Liver (tissue), 3 donors: ENCODE data around the gene TMEM94.

Source experiments
- RAD21 ChIP-seq, 2 donors: IDR thresholded peaks; 2 replicates each; pipeline ENCODE4 v1.6.1; 2016; ENCODE audit warnings: antibody characterized with exemption in 2 of 2, mild to moderate bottlenecking in 2 of 2
- RXRA ChIP-seq, 2 donors: IDR thresholded peaks; 2 replicates each; pipeline ENCODE4 v1.6.1; 2017 to 2018; ENCODE audit warnings: antibody characterized with exemption in 2 of 2, mild to moderate bottlenecking in 1 of 2
- SP1 ChIP-seq: IDR thresholded peaks from 2 replicates; pipeline ENCODE4 v1.6.1; 2018; ENCODE audit warnings: antibody characterized with exemption, mild to moderate bottlenecking
- YY1 ChIP-seq: IDR thresholded peaks from 2 replicates; pipeline ENCODE4 v1.6.1; 2016; ENCODE audit warnings: antibody characterized with exemption, mild to moderate bottlenecking
- TF ChIP-seq, protein P1 (sequence below): fragments of 150-350 bp; IDR thresholded peaks from 2 replicates; pipeline ENCODE4 v1.5.1; 2017; ENCODE audit warnings: improper control_type of control experiment, low read depth, low read length; ENCODE audit not compliant: missing input control
- TF ChIP-seq, protein P2 (sequence below): IDR thresholded peaks from 2 replicates; pipeline ENCODE4 v1.6.1; 2016; ENCODE audit warnings: antibody characterized with exemption, mild to moderate bottlenecking
- TF ChIP-seq, protein P3 (sequence below): IDR thresholded peaks from 2 replicates; pipeline ENCODE4 v1.6.1; 2016; ENCODE audit warnings: antibody characterized with exemption
- donor health status: healthy.
- donor health status: healthy.

GRCh38 chr17:75490173-75490743 is 33.8 kb downstream of the TMEM94 start:
- TF ChIP-seq, protein P1, sequence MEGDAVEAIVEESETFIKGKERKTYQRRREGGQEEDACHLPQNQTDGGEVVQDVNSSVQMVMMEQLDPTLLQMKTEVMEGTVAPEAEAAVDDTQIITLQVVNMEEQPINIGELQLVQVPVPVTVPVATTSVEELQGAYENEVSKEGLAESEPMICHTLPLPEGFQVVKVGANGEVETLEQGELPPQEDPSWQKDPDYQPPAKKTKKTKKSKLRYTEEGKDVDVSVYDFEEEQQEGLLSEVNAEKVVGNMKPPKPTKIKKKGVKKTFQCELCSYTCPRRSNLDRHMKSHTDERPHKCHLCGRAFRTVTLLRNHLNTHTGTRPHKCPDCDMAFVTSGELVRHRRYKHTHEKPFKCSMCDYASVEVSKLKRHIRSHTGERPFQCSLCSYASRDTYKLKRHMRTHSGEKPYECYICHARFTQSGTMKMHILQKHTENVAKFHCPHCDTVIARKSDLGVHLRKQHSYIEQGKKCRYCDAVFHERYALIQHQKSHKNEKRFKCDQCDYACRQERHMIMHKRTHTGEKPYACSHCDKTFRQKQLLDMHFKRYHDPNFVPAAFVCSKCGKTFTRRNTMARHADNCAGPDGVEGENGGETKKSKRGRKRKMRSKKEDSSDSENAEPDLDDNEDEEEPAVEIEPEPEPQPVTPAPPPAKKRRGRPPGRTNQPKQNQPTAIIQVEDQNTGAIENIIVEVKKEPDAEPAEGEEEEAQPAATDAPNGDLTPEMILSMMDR: no peak
- TF ChIP-seq SP1: no peak
- TF ChIP-seq RXRA (IDR thresholded peaks at IDR 0.05): no peak
- TF ChIP-seq, protein P2, sequence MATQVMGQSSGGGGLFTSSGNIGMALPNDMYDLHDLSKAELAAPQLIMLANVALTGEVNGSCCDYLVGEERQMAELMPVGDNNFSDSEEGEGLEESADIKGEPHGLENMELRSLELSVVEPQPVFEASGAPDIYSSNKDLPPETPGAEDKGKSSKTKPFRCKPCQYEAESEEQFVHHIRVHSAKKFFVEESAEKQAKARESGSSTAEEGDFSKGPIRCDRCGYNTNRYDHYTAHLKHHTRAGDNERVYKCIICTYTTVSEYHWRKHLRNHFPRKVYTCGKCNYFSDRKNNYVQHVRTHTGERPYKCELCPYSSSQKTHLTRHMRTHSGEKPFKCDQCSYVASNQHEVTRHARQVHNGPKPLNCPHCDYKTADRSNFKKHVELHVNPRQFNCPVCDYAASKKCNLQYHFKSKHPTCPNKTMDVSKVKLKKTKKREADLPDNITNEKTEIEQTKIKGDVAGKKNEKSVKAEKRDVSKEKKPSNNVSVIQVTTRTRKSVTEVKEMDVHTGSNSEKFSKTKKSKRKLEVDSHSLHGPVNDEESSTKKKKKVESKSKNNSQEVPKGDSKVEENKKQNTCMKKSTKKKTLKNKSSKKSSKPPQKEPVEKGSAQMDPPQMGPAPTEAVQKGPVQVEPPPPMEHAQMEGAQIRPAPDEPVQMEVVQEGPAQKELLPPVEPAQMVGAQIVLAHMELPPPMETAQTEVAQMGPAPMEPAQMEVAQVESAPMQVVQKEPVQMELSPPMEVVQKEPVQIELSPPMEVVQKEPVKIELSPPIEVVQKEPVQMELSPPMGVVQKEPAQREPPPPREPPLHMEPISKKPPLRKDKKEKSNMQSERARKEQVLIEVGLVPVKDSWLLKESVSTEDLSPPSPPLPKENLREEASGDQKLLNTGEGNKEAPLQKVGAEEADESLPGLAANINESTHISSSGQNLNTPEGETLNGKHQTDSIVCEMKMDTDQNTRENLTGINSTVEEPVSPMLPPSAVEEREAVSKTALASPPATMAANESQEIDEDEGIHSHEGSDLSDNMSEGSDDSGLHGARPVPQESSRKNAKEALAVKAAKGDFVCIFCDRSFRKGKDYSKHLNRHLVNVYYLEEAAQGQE: no peak
- no peak for TF ChIP-seq RAD21 (IDR thresholded peaks at IDR 0.05)
- TF ChIP-seq, protein P3, sequence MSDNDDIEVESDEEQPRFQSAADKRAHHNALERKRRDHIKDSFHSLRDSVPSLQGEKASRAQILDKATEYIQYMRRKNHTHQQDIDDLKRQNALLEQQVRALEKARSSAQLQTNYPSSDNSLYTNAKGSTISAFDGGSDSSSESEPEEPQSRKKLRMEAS: no peak
- TF ChIP-seq YY1: no peak
